HG03442 (cell line): ENCODE measurements around the gene GPC6.

Source experiments
- ATAC-seq: cut with Tn5 transposase; IDR thresholded peaks from one replicate; pipeline ENCODE4 v1.9.1; 2021; ENCODE audit warnings: mild to moderate bottlenecking, moderate library complexity; ENCODE audit not compliant: unreplicated experiment

Gene GPC6

GRCh38 chr13:93882086-93882651, 655.6 kb downstream of the GPC6 start:
- ATAC-seq: no peak

GRCh38 chr13:93889430-93889951, 662.9 kb downstream of the GPC6 start:
- no peak for ATAC-seq

- ATAC-seq: no peak
These were observed 673.4 kb downstream of the GPC6 start for GRCh38 chr13:93899981-93900380.

- no peak for ATAC-seq
These were observed 674.1 kb downstream of the GPC6 start for GRCh38 chr13:93900731-93901130.

- no peak for ATAC-seq
These were observed 677.3 kb downstream of the GPC6 start for GRCh38 chr13:93903909-93904308.

GRCh38 chr13:93915269-93915809, 688.7 kb downstream of the GPC6 start:
- no peak for ATAC-seq

GRCh38 chr13:93922063-93922855, 695.7 kb downstream of the GPC6 start:
- ATAC-seq: no peak

GRCh38 chr13:93925990-93926389, 699.4 kb downstream of the GPC6 start:
- no peak for ATAC-seq

- ATAC-seq: no peak
These were observed 699.8 kb downstream of the GPC6 start for GRCh38 chr13:93926425-93926824.

- no peak for ATAC-seq
These were observed 700.8 kb downstream of the GPC6 start for GRCh38 chr13:93927431-93927830.

- no peak for ATAC-seq
These were observed 706.3 kb downstream of the GPC6 start for GRCh38 chr13:93932901-93933300.

- no peak for ATAC-seq
These were observed 710.3 kb downstream of the GPC6 start for GRCh38 chr13:93936901-93937300.

GRCh38 chr13:93941444-93941843, 714.8 kb downstream of the GPC6 start:
- no peak for ATAC-seq

- no peak for ATAC-seq
These were observed 715.4 kb downstream of the GPC6 start for GRCh38 chr13:93942016-93942415.

GRCh38 chr13:93945621-93946020, 719.0 kb downstream of the GPC6 start:
- ATAC-seq: no peak

GRCh38 chr13:93946994-93947393, 720.4 kb downstream of the GPC6 start:
- no peak for ATAC-seq

- no peak for ATAC-seq
These were observed 721.0 kb downstream of the GPC6 start for GRCh38 chr13:93947651-93948050.

- no peak for ATAC-seq
These were observed 721.7 kb downstream of the GPC6 start for GRCh38 chr13:93948162-93948922.

- no peak for ATAC-seq
These were observed 724.5 kb downstream of the GPC6 start for GRCh38 chr13:93951108-93951507.

- ATAC-seq: no peak
These were observed 725.3 kb downstream of the GPC6 start for GRCh38 chr13:93951951-93952350.

- no peak for ATAC-seq
These were observed 727.2 kb downstream of the GPC6 start for GRCh38 chr13:93953841-93954240.
